K562 (cell line): ENCODE results near the gene ARMC7. TPM values are rescaled to one million over a fixed set of nuclear protein-coding genes. Genes with fewer than 3 reads are reported as not detected.
A peak's percentile ranks its signal among the peaks of the same experiment; 100 is the strongest.

Source experiments
- ARID2 ChIP-seq: fragments of 450-650 bp; IDR thresholded peaks from 2 replicates; pipeline ENCODE4 v1.6.1; 2017; ENCODE audit warnings: antibody characterized with exemption, mild to moderate bottlenecking
- CEBPB ChIP-seq: fragments of 450-650 bp; IDR thresholded peaks from 2 replicates; pipeline ENCODE4 v1.6.1; 2016; ENCODE audit warnings: missing genetic modification characterization, missing compliant biosample characterization
- FOXK1 ChIP-seq: sonication (generic); formaldehyde crosslinking; IDR thresholded peaks from 2 replicates; pipeline ENCODE4 v1.8.0; 2022; ENCODE audit warnings: missing genetic modification reagents, mild to moderate bottlenecking, borderline replicate concordance
- GABPB2 ChIP-seq: fragments of 250-450 bp; sonication (Bioruptor Pico); conservative IDR thresholded peaks from 2 replicates; pipeline ENCODE4 v1.5.1; 2021; ENCODE audit warnings: mild to moderate bottlenecking
- GTF2F1 ChIP-seq: IDR thresholded peaks from 2 replicates; pipeline ENCODE4 v1.6.1; 2011; ENCODE audit warnings: low read depth, low read length, improper control_type of control experiment
- KDM2B ChIP-seq: fragments of 250-450 bp; sonication (Bioruptor Pico); IDR thresholded peaks from 2 replicates; pipeline ENCODE4 v1.8.0; 2021; ENCODE audit warnings: mild to moderate bottlenecking, moderate library complexity
- LARP7 ChIP-seq: fragments of 450-650 bp; IDR thresholded peaks from 2 replicates; pipeline ENCODE4 v1.6.1; 2016
- MCM2 ChIP-seq: fragments of 450-650 bp; IDR thresholded peaks from 2 replicates; pipeline ENCODE4 v1.6.1; 2017; ENCODE audit warnings: low read depth, mild to moderate bottlenecking
- NONO ChIP-seq, 2 experiments: fragments of 200-400 bp in 1 of 2; fragments of 450-650 bp in 1 of 2; formaldehyde crosslinking in 1 of 2; IDR thresholded peaks; 2 replicates each; pipeline ENCODE4 v1.6.1; 2017; ENCODE audit warnings: low read depth in 2 of 2, mild to moderate bottlenecking in 2 of 2, moderate library complexity in 2 of 2, low read length in 1 of 2
- RB1 ChIP-seq: fragments of 450-650 bp; IDR thresholded peaks from 2 replicates; pipeline ENCODE4 v1.6.1; 2017; ENCODE audit warnings: low read depth, mild to moderate bottlenecking
- RCOR1 ChIP-seq, 2 experiments: IDR thresholded peaks; 2 replicates each; pipeline ENCODE4 v1.6.1; 2012; ENCODE audit warnings: low read depth in 2 of 2, low read length in 2 of 2, borderline replicate concordance in 1 of 2, improper control_type of control experiment in 1 of 2
- SIN3A ChIP-seq, 2 experiments: fragments of 150-350 bp in 1 of 2; IDR thresholded peaks; 2 replicates each; pipeline ENCODE4 v1.6.1; 2011 to 2016; ENCODE audit warnings: borderline replicate concordance in 2 of 2, low read depth in 2 of 2, low read length in 2 of 2, mild to moderate bottlenecking in 2 of 2, moderate library complexity in 2 of 2; ENCODE audit not compliant: control insufficient read depth in 1 of 2
- SOX6 ChIP-seq: fragments of 450-650 bp; IDR thresholded peaks from 2 replicates; pipeline ENCODE4 v1.6.1; 2014; ENCODE audit warnings: mild to moderate bottlenecking
- TEAD4 ChIP-seq, 2 experiments: sonication (generic) in 1 of 2; formaldehyde crosslinking in 1 of 2; IDR thresholded peaks; 2 replicates each; pipeline versions ENCODE4 v1.6.1 to v1.8.0; 2012 to 2022; ENCODE audit warnings: borderline replicate concordance in 1 of 2, inconsistent platforms in 1 of 2, low read length in 1 of 2, mild to moderate bottlenecking in 1 of 2, missing genetic modification reagents in 1 of 2
- ZBTB7A ChIP-seq: IDR thresholded peaks from 2 replicates; pipeline ENCODE4 v1.6.1; 2011; ENCODE audit warnings: low read depth, mild to moderate bottlenecking, low read length, moderate library complexity, borderline replicate concordance; ENCODE audit not compliant: control insufficient read depth
- ZKSCAN3 ChIP-seq: fragments of 250-450 bp; sonication (Bioruptor Pico); IDR thresholded peaks from 2 replicates; pipeline ENCODE4 v1.4.0; 2020
- ZNF121 ChIP-seq: sonication (generic); formaldehyde crosslinking; conservative IDR thresholded peaks from 2 replicates; pipeline ENCODE4 v1.8.0; 2022; ENCODE audit warnings: missing genetic modification reagents
- ZNF24 ChIP-seq: fragments of 450-650 bp; IDR thresholded peaks from 2 replicates; pipeline ENCODE4 v1.6.1; 2016
- polyA plus RNA-seq, 8 experiments: library from polyadenylated mRNA; depleted of rRNA in 4 of 8; stranded (reverse) in 5 of 8; unstranded in 3 of 8; fragments of >200 nt; fragmentation: Nextera tagmentation in 2 of 8; fragmentation: Illumina TruSeq in 1 of 8; extraction: Ambion mirVana in 2 of 8; extraction: Trizol in 1 of 8; gene quantifications; 2 replicates each; pipeline versions ENCODE4 v1.2.1 to v1.2.3, GENCODE V29; 2011 to 2014; ENCODE audit warnings: inconsistent platforms in 1 of 8, missing spikeins in 1 of 8
- total RNA-seq, 7 experiments: library from RNA; depleted of rRNA in 6 of 7; stranded (reverse); fragments of >200 nt in 6 of 7; fragmentation: Illumina TruSeq in 2 of 7; extraction: Trizol in 2 of 7; gene quantifications; 2 replicates each; pipeline versions ENCODE4 v1.2.1 to v1.2.3, GENCODE V29; 2011 to 2021; ENCODE audit warnings: low replicate concordance in 1 of 7
- TF ChIP-seq, protein P1 (sequence below): fragments of 450-650 bp; IDR thresholded peaks from 2 replicates; pipeline ENCODE4 v1.6.1; 2017; ENCODE audit warnings: antibody characterized with exemption, mild to moderate bottlenecking
- TF ChIP-seq, protein P2 (sequence below): sonication (generic); formaldehyde crosslinking; IDR thresholded peaks from 2 replicates; pipeline ENCODE4 v1.5.0; 2020; ENCODE audit warnings: missing genetic modification reagents
- TF ChIP-seq, protein P3 (sequence below): fragments of 250-450 bp; sonication (Bioruptor Pico); IDR thresholded peaks from 2 replicates; pipeline ENCODE4 v1.5.0; 2021
- TF ChIP-seq, protein P4 (sequence below): fragments of 450-650 bp; IDR thresholded peaks from 2 replicates; pipeline ENCODE4 v1.6.1; 2016; ENCODE audit warnings: low read depth, mild to moderate bottlenecking, moderate library complexity

Gene ARMC7
- total and polyA plus RNA-seq, 9 of the 15 experiments (the other 6 are each of a cell fraction or from before 2014, with no cell fraction given): 1.4 to 15.2 (median 5.9) TPM

DNA sequence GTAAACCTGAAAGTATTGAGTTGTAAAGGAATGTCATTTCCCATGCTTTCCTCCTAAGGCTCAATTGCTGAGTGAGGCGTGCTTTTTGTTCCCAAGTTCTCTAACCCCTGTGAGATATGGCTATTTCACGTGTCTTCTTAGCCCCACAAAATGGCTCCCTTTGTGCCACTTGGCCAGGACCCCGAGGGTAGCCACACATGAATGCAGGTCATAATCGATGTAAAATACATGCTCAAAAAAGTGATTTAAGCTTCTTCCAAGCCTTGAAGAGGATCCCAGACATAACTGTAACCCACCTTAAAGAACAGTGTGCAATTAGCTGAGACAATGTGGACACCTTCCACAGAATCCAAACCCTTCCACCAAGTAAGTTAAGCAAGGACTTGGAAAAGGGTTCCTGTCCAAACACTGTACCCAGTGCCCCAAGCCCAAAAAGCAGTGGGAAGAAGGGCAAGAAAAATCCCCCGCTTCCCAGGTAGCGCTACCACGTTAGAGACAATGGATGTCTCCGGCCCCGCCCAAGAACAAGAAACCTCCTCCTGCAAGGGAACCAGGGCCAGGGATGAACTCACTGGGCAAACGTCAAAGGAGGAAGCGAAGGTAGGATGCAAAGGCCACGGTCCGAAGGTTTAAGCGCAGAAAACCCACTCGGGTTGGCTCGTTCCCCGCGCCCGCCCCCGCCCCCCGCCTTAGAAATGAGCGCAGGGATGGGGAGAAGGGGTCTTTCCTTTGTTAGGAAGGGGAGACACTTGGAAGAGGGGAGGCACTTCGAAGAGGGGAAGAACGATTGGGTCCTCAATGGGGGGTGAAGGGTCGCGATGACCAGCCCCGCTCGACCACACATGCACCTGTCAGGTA lies 43.4 kb downstream of the ARMC7 start (continued):
- TF ChIP-seq, protein P1, sequence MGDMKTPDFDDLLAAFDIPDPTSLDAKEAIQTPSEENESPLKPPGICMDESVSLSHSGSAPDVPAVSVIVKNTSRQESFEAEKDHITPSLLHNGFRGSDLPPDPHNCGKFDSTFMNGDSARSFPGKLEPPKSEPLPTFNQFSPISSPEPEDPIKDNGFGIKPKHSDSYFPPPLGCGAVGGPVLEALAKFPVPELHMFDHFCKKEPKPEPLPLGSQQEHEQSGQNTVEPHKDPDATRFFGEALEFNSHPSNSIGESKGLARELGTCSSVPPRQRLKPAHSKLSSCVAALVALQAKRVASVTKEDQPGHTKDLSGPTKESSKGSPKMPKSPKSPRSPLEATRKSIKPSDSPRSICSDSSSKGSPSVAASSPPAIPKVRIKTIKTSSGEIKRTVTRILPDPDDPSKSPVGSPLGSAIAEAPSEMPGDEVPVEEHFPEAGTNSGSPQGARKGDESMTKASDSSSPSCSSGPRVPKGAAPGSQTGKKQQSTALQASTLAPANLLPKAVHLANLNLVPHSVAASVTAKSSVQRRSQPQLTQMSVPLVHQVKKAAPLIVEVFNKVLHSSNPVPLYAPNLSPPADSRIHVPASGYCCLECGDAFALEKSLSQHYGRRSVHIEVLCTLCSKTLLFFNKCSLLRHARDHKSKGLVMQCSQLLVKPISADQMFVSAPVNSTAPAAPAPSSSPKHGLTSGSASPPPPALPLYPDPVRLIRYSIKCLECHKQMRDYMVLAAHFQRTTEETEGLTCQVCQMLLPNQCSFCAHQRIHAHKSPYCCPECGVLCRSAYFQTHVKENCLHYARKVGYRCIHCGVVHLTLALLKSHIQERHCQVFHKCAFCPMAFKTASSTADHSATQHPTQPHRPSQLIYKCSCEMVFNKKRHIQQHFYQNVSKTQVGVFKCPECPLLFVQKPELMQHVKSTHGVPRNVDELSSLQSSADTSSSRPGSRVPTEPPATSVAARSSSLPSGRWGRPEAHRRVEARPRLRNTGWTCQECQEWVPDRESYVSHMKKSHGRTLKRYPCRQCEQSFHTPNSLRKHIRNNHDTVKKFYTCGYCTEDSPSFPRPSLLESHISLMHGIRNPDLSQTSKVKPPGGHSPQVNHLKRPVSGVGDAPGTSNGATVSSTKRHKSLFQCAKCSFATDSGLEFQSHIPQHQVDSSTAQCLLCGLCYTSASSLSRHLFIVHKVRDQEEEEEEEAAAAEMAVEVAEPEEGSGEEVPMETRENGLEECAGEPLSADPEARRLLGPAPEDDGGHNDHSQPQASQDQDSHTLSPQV: peak; percentile 85
- TF ChIP-seq ZKSCAN3 (CRISPR knock-in tag) (no peak), GTF2F1 (no peak), MCM2 (no peak), FOXK1 (CRISPR knock-in tag) (peak; percentile 84), SOX6 (0 out of 2 replicates have a peak, but pooled peaks have one; percentile 42), CEBPB (tag) (no peak), TEAD4 (IDR thresholded peaks at IDR 0.05; ENCODE audit: low read length) (0 out of 2 replicates have a peak, but pooled peaks have one; percentile 3), TEAD4 (CRISPR knock-in tag; IDR thresholded peaks at IDR 0.05; ENCODE audit: borderline replicate concordance) (no peak), ZBTB7A (0 out of 2 replicates have a peak, but pooled peaks have one; percentile 16), ZNF121 (CRISPR knock-in tag) (no peak), RB1 (no peak), GABPB2 (CRISPR knock-in tag) (no peak), ZNF24 (no peak), RCOR1 (IDR thresholded peaks at IDR 0.05; ENCODE audit: borderline replicate concordance in 1 of 2, low read depth in 2 of 2, low read length in 2 of 2) (no peak), ARID2 (no peak), NONO (IDR thresholded peaks at IDR 0.05; ENCODE audit: low read depth in 2 of 2, low read length in 1 of 2) (peak in 1 of 2 experiments; percentile 11; a peak in 1 of 4 replicates), KDM2B (CRISPR knock-in tag) (no peak), SIN3A (IDR thresholded peaks at IDR 0.05; ENCODE audit: borderline replicate concordance in 2 of 2, control insufficient read depth in 1 of 2, low read depth in 2 of 2, low read length in 2 of 2) (peak in 1 of 2 experiments; percentile 29; a peak in 1 of 4 replicates), LARP7 (no peak)
- TF ChIP-seq, protein P2, sequence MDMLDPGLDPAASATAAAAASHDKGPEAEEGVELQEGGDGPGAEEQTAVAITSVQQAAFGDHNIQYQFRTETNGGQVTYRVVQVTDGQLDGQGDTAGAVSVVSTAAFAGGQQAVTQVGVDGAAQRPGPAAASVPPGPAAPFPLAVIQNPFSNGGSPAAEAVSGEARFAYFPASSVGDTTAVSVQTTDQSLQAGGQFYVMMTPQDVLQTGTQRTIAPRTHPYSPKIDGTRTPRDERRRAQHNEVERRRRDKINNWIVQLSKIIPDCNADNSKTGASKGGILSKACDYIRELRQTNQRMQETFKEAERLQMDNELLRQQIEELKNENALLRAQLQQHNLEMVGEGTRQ (CRISPR knock-in tag): no peak
- TF ChIP-seq, protein P3, sequence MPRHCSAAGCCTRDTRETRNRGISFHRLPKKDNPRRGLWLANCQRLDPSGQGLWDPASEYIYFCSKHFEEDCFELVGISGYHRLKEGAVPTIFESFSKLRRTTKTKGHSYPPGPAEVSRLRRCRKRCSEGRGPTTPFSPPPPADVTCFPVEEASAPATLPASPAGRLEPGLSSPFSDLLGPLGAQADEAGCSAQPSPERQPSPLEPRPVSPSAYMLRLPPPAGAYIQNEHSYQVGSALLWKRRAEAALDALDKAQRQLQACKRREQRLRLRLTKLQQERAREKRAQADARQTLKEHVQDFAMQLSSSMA (CRISPR knock-in tag): no peak
- TF ChIP-seq, protein P4, sequence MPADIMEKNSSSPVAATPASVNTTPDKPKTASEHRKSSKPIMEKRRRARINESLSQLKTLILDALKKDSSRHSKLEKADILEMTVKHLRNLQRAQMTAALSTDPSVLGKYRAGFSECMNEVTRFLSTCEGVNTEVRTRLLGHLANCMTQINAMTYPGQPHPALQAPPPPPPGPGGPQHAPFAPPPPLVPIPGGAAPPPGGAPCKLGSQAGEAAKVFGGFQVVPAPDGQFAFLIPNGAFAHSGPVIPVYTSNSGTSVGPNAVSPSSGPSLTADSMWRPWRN: no peak
